DND-41 (cell line): ENCODE measurements around the gene BCL3.

Experiments
- CTCF ChIP-seq: IDR thresholded peaks from 2 replicates; pipeline ENCODE4 v1.5.1; 2012; ENCODE audit warnings: borderline replicate concordance, low read length, moderate library complexity, mild to moderate bottlenecking; ENCODE audit not compliant: poor library complexity, severe bottlenecking; ENCODE audit errors: extremely low read depth
- EZH2 ChIP-seq: IDR thresholded peaks from 3 replicates; pipeline ENCODE4 v1.6.1; 2012; ENCODE audit warnings: borderline replicate concordance, low read depth, mild to moderate bottlenecking, moderate library complexity, low read length, inconsistent platforms; ENCODE audit not compliant: severe bottlenecking

- TF ChIP-seq CTCF (no peak), EZH2 (no peak)
Observed at GRCh38 chr19:44714597-44715169, 33.8 kb upstream of the BCL3 start.
